GM19467 (cell line): Measurements from ENCODE around the gene SDF2.
"Not testable (repeated sequence)": the region's sequence is repeated elsewhere in the genome, so short reads cannot be mapped to it uniquely, and the experiment has no call there.

Source experiments
- ATAC-seq: cut with Tn5 transposase; IDR thresholded peaks from one replicate; pipeline ENCODE4 v1.9.1; 2021; ENCODE audit warnings: mild to moderate bottlenecking, moderate library complexity; ENCODE audit not compliant: unreplicated experiment

Gene SDF2

DNA sequence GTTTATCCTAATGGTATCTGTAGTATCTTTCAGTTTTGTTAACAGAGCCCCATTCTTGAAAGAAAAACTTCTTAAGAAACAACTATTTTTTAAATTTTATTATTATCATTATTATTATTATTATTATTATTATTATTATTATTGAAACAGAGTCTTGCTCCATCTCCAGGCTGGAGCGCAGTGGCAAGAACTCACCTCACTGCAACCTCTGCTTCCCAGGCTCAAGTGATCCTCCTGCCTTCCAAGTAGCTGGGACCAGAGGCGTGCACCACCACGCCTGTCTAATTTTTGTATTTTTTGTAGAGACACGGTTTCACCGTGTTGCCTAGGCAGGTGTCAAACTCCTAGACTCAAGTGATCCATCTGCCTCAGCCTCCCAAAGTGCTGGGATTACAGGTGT is 23.7 kb upstream of the SDF2 start:
- no peak for ATAC-seq

DNA sequence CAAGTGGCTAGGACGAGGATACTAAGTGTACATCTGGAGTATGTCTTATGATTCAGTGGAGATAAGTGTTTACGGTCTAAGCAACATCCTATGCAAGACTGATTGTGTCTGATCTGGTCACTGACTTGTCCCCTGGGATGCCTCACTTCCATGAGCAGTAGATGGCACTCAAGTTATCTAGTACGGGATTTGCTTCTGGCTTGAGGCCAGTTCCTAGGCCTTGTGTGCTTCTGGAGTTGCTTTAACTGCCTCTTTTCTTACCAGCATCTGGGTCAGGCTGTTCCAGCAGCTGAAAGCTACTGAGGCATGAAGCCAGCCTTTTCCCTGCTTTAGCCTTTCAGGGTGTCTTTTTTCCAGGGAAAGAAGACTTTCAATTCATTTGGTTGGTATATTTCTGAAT is 23.3 kb upstream of the SDF2 start:
- ATAC-seq = no peak

- ATAC-seq = no peak
Measured at GRCh38 chr17:28682655-28683054, 20.9 kb upstream of the SDF2 start.

- ATAC-seq = no peak
Measured at GRCh38 chr17:28675980-28676379, 14.3 kb upstream of the SDF2 start.

DNA sequence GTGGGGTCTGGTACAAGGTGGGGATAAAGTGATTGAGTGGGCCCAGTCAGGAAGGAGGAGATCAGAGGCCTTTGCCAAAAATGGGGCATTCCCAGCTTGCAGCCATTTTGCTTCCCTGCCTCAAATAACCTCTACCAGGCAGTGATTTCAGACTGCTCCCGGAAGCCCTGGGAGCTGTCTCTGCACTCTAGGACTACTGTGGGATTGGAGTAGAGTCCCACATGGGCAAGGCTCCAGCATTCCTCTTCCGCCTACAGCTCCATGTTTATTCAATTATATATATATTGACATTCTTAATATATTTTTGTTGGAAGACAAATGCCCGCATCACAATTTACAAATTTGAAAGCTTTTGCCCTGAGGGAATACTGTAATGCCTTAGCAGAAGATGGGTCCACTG is 13.8 kb upstream of the SDF2 start:
- no peak for ATAC-seq

GRCh38 chr17:28669918-28670317 is 8.2 kb upstream of the SDF2 start:
- ATAC-seq = no peak

DNA sequence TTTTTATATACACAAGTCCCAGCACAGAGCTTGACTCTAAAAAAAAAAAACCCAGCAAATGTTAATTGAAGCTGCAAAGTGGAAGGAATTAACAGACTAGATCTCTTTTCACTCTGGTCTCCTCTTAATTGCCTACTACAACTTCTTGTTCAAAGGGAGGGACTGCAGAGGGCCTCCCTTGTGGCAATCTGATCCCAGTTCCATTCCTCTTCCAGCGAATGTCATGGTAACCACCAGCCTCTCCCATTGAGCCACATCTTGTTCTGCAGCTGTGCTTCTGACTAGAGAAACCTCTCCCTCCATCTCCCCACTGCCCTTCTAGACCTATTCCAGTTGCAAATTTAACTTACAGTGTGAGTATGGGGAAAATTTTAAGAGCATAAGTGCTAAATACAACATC is 6.2 kb upstream of the SDF2 start:
- ATAC-seq = no peak

DNA sequence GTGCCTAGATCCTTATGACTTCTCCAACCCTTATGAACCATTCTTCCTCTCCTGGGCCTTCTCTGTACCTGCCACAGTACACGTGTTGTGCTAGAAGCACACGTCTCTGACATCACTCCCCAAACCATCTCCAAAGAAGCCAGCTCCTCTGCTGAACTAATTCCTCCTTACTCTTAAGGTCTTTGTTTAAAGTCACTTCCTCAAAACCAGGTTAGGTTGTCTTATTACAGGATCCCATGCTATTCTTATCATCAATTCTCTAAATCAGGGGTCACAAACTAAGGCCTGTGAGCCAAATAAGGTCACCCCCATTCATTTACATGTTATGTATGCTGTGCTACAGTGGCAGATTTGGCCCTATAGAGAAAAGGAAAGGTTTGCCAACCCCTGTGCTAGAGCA is 4.3 kb upstream of the SDF2 start:
- ATAC-seq = no peak

- no peak for ATAC-seq
Measured at GRCh38 chr17:28663723-28664122, 2.0 kb upstream of the SDF2 start.

GRCh38 chr17:28662527-28662829 is 772 bp upstream of the SDF2 start:
- ATAC-seq = peak; percentile 11

DNA sequence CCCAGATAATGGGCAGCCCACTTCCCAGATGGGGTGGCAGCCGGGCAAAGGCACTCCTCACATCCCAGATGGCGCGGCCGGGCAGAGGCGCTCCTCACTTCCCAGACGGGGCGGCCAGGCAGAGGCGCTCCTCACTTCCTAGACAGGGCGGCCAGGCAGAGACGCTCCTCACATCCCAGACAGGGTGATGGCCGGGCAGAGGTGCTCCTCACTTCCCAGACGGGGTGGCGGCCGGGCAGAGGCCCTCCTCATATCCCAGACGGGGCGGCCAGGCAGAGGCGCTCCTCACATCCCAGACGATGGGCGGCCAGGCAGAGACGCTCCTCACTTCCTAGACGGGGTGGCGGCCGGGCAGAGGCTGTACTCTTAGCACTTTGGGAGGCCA is 2.2 kb downstream of the SDF2 start:
- ATAC-seq = not testable (repeated sequence)

- not testable (repeated sequence) for ATAC-seq
Measured at GRCh38 chr17:28658766-28659496, 2.8 kb downstream of the SDF2 start.

- ATAC-seq = not testable (repeated sequence)
Measured at GRCh38 chr17:28658342-28658741, 3.4 kb downstream of the SDF2 start.

GRCh38 chr17:28657756-28658155 is 4.0 kb downstream of the SDF2 start:
- no peak for ATAC-seq

GRCh38 chr17:28655160-28655559 is 6.5 kb downstream of the SDF2 start:
- no peak for ATAC-seq

DNA sequence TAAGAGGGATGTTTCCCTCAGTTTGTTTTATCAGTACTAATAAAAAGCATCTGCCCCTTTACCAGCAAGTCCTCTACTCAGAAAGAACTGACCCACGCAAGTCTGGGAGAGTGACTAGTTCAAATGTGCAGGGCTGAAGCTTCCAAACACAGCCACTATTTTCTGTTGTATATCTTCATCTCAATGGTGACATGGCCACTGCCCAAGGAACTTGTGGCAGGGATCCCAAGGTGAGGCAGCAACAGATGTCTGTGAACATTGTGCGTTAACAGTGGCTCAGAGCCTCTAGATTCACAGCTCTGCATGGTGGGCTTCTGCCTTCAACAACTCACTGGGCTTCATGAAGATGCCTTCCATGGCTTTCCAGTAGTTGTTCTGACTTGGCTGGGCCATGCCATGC is 13.0 kb downstream of the SDF2 start:
- no peak for ATAC-seq

DNA sequence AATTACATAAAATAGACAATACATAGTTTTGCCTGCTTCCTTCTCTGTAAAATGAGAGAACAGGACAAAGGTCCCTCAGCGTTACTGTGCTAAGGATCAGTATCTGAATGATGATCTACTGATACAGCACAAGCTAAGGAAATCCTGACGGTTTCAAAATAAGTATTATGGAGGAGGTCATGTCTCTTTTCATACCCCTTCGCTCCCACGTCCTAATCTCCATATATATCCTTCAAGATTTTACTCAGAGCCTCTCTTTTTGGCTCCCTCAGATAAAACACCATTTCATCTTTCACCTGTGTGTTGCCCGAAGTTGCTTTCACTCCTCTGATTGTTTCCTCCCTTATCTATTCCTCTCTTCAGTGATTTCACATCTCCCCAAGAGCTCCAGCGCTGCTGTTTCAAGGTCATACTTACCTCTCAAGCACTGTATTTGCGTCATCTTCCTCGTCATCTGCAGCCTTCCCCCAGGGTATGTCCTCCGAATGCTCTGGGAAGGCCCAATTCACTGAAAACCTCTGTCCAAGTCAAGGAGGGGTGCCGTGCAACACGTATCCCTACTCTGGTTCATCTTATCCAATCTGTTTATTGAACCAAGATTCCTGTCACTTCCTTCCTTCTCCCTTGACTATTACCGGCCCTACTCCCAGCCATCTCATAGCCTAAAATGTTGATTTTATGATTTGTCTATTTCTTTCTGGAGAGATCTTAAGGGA is 15.5 kb downstream of the SDF2 start:
- no peak for ATAC-seq

DNA sequence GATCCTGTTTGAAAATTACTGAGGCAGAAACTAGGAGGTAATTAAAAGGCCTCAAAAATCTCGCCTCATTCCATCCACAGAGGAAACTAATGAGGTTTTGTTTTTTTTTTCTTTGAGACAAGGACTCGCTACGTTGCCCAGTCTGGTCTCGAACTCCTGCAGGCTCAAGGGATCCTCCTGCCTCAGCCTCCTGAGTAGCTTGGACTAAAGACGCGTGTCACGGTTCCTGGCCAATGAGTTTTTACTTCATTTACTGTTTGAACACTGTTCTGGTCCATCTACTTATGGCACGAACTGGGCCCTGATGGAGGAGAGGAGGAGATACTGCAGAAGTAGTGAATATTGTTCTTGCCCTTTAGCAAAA is 16.1 kb downstream of the SDF2 start:
- no peak for ATAC-seq

DNA sequence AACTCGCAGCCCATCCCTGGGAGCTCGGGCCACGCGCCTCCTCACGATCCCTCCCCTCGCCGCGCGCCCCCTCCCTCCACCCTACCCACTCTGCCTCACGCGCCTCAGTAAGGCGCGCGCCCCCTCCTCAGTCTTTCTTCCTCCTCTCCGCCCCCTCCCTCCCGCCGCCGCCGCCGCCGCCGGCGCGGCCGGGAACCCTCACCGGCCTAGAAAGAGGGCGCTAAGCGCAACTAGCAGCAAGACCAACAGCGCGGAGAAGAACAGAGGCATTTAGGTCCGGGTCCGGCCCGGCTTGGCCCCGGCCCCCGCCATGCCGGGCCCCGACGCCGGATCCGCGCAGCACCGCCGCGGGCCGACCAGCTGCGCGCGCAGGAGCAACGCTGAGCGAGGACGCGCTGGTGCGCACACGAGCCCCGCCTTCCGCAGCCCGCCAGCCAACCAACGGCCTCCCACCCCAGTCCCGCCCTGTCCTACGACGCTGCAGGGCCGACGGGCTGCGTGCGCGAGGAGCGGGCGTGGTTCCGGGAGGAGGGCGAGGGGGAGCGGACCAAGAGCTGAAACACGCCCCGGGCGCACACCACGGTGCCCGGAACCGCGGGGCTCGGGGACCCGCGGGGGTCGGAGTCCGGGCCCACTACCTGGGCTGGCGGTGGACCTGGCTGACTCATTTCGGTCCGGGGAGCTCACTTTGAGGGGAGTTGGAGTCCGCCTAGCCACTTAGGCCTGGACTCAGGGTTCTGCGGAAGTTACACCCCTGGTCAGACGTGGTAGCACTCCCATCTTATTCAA is 16.7 kb downstream of the SDF2 start, which contains the start of gene BLTP2:
BLTP2 (minus strand) TSS at position 372 of the 789 bp plus-strand sequence; CDS start at position 270, 102 bp downstream.
- ATAC-seq = peak; percentile 87

GRCh38 chr17:28643983-28644786 is 17.5 kb downstream of the SDF2 start:
- no peak for ATAC-seq

DNA sequence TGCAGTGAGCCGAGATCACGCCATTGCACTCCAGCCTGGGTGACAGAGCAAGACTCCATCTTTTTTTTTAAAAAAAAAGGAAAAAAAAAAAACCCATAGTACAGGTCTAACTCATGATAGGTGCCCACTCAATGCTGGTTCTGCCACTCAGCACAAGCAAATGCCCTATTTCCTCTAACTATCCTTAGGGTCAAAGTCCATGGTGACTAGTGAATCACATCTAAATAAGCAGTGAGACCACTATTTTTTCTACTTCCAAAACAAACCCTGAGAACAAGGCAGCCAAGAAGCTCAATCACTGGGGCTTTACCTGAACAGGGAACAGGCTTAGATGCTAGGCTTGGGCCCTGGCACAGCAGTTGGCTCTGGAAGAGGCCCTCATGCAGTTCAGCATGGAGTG is 20.1 kb downstream of the SDF2 start:
- no peak for ATAC-seq
